VCaP (cell line): ENCODE results near the gene FHIT.

ENCODE experiments used
- H3K27ac ChIP-seq: fragments of 450-650 bp; 2 replicates; pipeline ENCODE4 v1.5.1; 2017
- TF ChIP-seq, protein P1 (sequence below): fragments of 450-650 bp; conservative IDR thresholded peaks from 2 replicates; pipeline ENCODE4 v1.5.1; 2017; ENCODE audit warnings: mild to moderate bottlenecking, moderate library complexity

The FHIT gene

DNA sequence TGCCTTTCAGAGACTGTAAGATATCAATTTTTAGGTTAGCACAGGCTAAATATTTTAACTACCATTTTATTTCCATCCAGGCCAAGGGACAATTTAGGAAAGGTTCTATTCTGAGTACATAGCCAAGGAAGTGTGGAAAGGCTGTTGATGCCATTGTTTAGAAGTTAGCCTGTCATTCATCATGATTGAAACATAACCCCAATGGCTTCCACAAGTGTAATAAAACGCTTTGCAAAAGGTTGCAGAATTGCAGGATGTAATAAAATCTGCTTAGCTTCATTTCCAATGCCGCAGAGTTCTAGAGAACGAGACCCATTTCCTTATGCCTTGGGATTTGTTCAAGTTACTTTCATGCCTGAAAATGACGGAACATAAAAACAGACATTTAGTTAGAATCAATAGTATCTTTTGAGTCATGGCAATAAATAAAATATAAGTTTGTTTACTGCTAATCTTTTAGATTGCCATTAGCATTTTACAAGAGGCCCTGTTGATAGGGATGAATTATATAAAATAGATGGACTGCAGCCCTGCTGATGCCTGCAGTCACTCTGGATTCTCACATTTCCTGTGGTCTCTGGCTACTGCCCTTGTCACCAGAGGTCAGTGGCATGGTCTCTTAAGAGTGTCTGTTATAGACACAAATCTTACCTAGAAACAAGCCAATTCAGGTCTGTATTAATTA is 1523.2 kb downstream of the FHIT start:
- TF ChIP-seq, protein P1, sequence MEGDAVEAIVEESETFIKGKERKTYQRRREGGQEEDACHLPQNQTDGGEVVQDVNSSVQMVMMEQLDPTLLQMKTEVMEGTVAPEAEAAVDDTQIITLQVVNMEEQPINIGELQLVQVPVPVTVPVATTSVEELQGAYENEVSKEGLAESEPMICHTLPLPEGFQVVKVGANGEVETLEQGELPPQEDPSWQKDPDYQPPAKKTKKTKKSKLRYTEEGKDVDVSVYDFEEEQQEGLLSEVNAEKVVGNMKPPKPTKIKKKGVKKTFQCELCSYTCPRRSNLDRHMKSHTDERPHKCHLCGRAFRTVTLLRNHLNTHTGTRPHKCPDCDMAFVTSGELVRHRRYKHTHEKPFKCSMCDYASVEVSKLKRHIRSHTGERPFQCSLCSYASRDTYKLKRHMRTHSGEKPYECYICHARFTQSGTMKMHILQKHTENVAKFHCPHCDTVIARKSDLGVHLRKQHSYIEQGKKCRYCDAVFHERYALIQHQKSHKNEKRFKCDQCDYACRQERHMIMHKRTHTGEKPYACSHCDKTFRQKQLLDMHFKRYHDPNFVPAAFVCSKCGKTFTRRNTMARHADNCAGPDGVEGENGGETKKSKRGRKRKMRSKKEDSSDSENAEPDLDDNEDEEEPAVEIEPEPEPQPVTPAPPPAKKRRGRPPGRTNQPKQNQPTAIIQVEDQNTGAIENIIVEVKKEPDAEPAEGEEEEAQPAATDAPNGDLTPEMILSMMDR = no peak
- H3K27ac ChIP-seq = no peak overlapping the region

DNA sequence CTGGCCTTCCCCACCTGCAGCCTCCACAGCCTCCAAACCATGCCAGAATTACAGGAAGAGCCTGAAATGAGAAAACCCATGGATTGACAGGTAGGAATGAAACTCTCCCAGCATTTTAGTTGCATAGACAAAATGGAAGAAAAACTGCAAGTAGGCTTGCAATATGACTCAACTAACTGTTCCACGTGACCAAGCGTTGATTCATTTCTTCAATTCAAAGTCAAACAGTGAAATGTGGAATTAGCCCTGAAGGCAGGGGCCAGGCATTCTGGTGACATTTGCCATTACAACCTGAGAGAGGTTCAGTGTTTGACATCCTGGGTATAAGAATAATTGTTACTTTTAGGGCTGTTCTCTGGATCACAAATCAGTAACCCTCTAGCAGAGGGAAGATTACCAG is 1525.0 kb downstream of the FHIT start:
- TF ChIP-seq, protein P1 = no peak
- no peak overlapping the region for H3K27ac ChIP-seq

DNA sequence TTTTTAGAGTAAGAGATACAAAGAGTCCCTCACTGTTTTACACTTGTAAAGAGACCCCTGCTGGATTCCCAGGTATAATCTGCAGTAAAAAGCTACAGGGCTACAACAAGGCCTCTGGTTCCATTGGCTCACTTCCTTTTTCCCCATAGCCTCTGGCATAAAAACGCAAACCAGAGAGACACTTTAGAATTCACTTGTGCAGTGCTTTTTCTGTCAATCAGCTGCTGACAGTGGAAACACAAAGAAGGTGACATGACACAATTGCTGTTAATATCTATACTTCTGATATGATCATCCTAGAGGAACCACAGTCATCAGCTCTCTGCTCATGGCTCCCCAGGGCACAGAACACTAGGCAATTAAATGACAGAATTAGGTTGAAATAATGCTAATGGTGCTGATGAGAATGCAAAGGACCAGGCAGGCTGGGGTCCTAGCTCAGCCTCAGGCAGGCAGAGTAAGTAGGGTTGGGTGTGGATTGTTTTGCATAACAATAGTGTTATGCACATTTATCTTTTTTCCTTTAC is 1533.5 kb downstream of the FHIT start:
- TF ChIP-seq, protein P1 = no peak
- H3K27ac ChIP-seq = no peak overlapping the region

DNA sequence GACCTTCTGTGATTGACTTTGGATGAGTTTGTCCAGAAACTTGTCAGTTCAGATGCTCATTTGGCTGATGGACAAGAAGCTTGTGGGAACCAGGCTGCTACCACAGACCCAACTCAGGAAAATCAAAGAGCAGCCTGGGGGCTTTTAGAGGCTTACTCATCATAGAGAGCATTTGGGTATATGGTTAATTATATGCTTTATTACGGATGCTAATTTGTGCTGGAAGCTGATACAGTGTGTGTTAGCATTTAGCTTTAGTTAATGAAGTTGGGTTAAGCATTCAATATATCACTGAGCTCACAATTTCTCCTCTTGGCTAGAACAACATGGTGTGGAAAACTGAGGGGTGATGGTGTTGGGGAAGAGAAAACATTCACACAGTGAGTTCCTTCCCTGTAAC is 1537.2 kb downstream of the FHIT start:
- no peak overlapping the region for H3K27ac ChIP-seq
- TF ChIP-seq, protein P1 = no peak

DNA sequence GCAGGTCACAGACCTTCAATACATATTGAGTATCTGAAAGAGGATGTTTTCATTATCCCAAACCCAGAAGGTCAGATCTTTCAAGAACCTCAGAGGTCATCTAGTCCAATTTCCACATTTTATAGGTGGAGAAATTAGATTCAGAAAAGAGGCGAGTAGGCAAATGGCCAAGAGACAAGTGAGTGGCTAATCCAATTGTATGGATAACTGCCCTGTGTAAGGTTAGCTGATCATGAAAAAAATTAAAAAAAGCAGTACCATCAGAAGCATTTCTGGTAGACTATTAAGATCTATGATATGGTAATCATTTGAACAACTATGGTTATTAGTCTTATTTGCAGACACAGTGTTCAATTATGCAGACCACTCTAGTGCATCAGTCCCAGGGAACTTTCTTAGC is 1540.7 kb downstream of the FHIT start:
- H3K27ac ChIP-seq = no peak overlapping the region
- TF ChIP-seq, protein P1 = no peak

DNA sequence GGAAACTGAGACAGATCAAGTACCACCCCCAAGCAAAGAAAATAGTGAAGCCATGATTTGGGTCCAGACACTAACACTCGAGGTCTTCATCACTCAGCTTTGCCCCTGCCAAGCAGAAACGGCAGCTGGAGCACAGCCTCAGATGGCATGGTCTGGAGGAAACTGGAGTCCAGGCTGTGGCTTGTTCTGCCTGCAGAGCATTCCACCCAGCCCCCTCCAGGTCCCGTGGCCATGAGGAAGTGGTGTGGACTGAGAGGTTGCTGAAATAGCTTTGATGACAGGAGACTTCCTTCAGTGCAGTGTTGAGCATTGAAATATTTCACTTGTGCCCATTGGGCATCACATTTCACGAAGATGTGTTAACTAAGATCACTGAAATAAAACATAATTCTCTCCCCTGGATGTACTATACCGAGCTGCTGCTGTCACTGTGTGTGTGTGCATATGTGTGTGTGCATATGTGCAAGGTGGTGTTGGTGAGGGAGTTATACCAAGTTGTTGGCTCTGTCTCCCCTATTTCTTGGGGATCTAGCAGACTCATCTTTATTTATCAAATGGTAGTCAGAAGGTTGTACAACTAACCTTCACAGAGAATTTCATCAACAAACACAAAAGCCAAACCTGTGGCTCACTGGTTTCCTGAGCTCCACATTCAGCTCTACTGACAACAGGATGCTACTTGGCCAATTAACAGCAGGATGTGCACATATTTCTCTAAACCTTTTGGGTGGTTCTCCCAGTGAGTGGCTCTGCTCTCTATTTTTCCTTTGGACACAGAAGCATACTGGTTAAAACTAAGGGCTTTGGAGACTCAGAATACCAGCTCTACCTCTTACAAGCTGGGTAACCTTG is 1541.3 kb downstream of the FHIT start:
- H3K27ac ChIP-seq = no peak overlapping the region
- TF ChIP-seq, protein P1 = no peak

DNA sequence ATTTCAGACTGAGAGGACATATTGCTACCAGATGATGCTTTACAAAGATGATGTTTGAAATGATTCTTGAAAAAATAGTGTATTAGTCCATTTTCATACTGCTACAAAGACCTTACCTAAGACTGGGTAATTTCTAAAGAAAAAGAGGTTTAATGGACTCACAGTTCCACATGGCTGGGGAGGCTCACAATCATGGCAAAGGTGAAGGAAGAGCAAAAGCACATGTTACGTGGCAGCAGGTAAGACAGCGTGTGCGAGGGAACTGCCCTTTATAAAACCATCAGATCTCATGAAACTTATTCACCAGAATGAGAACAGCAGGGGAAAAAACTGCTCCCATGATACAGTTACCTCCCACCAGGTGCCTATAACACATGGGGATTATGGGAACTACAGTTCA is 1543.0 kb downstream of the FHIT start:
- TF ChIP-seq, protein P1 = no peak
- H3K27ac ChIP-seq = no peak overlapping the region
